ENCODE results near the gene SEC11A. TPM values are rescaled to one million over a fixed set of nuclear protein-coding genes. Genes with fewer than 3 reads are reported as not detected.

Gene SEC11A
- polyA plus RNA-seq, 3 donors, result 111 to 166 (median 154) TPM

- H3K9me3 ChIP-seq (replicated peaks in 1 of 2; ENCODE audit: control insufficient read depth in 1 of 2, insufficient read depth in 1 of 2, low read length in 2 of 2), result no peaks in the 10 kb centered on the region
- peaks cover 31 to 38% of the 10 kb centered on the region in 2 donors for H3K4me1 ChIP-seq (ENCODE audit: control insufficient read depth in 1 of 2, insufficient read depth in 2 of 2, low read length in 2 of 2)
- intact Hi-C loops (cut with micrococcal nuclease), result loop anchor here in 1 of 2 donors (2.0 to 10.0 kb wide), 3 partner anchors 23 to 61 kb away; partner anchors contain the start of genes SEC11A and ZSCAN2
- H3K4me1 Mint-ChIP-seq, result peaks cover 39% of the 10 kb centered on the region
- H2AFZ ChIP-seq (ENCODE audit: insufficient read depth, low read depth, low read length, poor library complexity, severe bottlenecking), result peak within 1 kb of the TSS; percentile 90
- H3K27ac ChIP-seq (ENCODE audit: low read depth in 1 of 2, low read length in 2 of 2), result peak within 1 kb of the TSS; percentile 69 to 88
- peaks cover 11 to 37% of the 10 kb centered on the region in 2 donors for H3K36me3 ChIP-seq (replicated peaks in 1 of 2; ENCODE audit: control insufficient read depth in 1 of 2, insufficient read depth in 2 of 2, low read length in 2 of 2)
- H3K27ac Mint-ChIP-seq, result peak within 1 kb of the TSS; percentile 93 to 98 (median 97)
- H3K36me3 Mint-ChIP-seq, result peaks cover 21 to 36% of the 10 kb centered on the region in 2 donors
- peak within 1 kb of the TSS; percentile 69 to 94 (median 83) for H3K4me3 ChIP-seq (replicated peaks in 1 of 3; ENCODE audit: low read depth in 2 of 3, low read length in 3 of 3)
- peak within 1 kb of the TSS; percentile 74 for H3K9ac ChIP-seq (ENCODE audit: insufficient read depth, low read length, poor library complexity, severe bottlenecking)
- H3K79me2 ChIP-seq (ENCODE audit: insufficient read depth, low read length), result peaks cover 12% of the 10 kb centered on the region
- peaks cover 0 to 8% (median 6%) of the 10 kb centered on the region in 3 donors for H3K27me3 Mint-ChIP-seq (ENCODE audit: low read depth in 3 of 3)
- peak within 1 kb of the TSS; percentile 98 to 99 for H3K4me3 Mint-ChIP-seq
- H3K9me3 Mint-ChIP-seq, result peaks cover 0 to 1% (median 0%) of the 10 kb centered on the region in 7 donors
- WGBS (ENCODE audit: insufficient coverage), result 0% methylated on average over 48 of the region's 49 CpGs
- DNase-seq, result peak; percentile 90 to 93 (median 91)
- TF ChIP-seq CTCF (IDR thresholded peaks at IDR 0.05), result no peak
- H3K4me2 ChIP-seq (replicated peaks; ENCODE audit: extremely low read depth, low read length, poor library complexity, severe bottlenecking), result peak within 1 kb of the TSS; percentile 87
- no peaks in the 10 kb centered on the region for H3K27me3 ChIP-seq (ENCODE audit: control insufficient read depth in 2 of 2, insufficient read depth in 2 of 2, low read length in 2 of 2)
- H4K20me1 ChIP-seq (ENCODE audit: insufficient read depth, low read length), result peaks cover 5% of the 10 kb centered on the region
Observed at GRCh38 chr15:84653910-84654688, 61.8 kb downstream of the SEC11A start, which contains the start of gene WDR73. Gene WDR73 (minus strand): TSS chr15:84654283. CDS start chr15:84654274, 9 bp downstream.

GRCh38 chr15:84653584-84653909 lies 62.4 kb downstream of the SEC11A start:
- peak overlapping the region; percentile 87 for H3K4me2 ChIP-seq (replicated peaks; ENCODE audit: extremely low read depth, low read length, poor library complexity, severe bottlenecking)
- H3K9me3 Mint-ChIP-seq, result peaks cover 0 to 1% (median 0%) of the 10 kb centered on the region in 7 donors
- H3K4me1 Mint-ChIP-seq, result peaks cover 39% of the 10 kb centered on the region
- H3K27me3 Mint-ChIP-seq (ENCODE audit: low read depth in 3 of 3), result peaks cover 0 to 6% (median 6%) of the 10 kb centered on the region in 3 donors
- H3K27ac Mint-ChIP-seq, result peak overlapping the region; percentile 93 to 98 (median 97)
- H3K27me3 ChIP-seq (ENCODE audit: control insufficient read depth in 2 of 2, insufficient read depth in 2 of 2, low read length in 2 of 2), result no peaks in the 10 kb centered on the region
- peaks cover 30 to 38% of the 10 kb centered on the region in 2 donors for H3K4me1 ChIP-seq (ENCODE audit: control insufficient read depth in 1 of 2, insufficient read depth in 2 of 2, low read length in 2 of 2)
- H3K4me3 Mint-ChIP-seq, result peak overlapping the region; percentile 98 to 99
- intact Hi-C loops (cut with micrococcal nuclease), result loop anchor here in 1 of 2 donors (10.0 kb wide), 1 partner anchor 61 kb away; the partner anchor contains the start of gene SEC11A
- H4K20me1 ChIP-seq (ENCODE audit: insufficient read depth, low read length), result peaks cover under 1% of the 10 kb centered on the region
- H3K36me3 Mint-ChIP-seq, result peaks cover 25 to 42% of the 10 kb centered on the region in 2 donors
- H3K27ac ChIP-seq (ENCODE audit: low read depth in 1 of 2, low read length in 2 of 2), result peak overlapping the region; percentile 69 to 88
- no peak for DNase-seq
- 25% methylated on average over 7 of the region's 7 CpGs for WGBS (ENCODE audit: insufficient coverage)
- TF ChIP-seq CTCF (IDR thresholded peaks at IDR 0.05), result no peak
- no peaks in the 10 kb centered on the region for H3K9me3 ChIP-seq (replicated peaks in 1 of 2; ENCODE audit: control insufficient read depth in 1 of 2, insufficient read depth in 1 of 2, low read length in 2 of 2)
- H3K79me2 ChIP-seq (ENCODE audit: insufficient read depth, low read length), result peaks cover 12% of the 10 kb centered on the region
- peak overlapping the region; percentile 90 for H2AFZ ChIP-seq (ENCODE audit: insufficient read depth, low read depth, low read length, poor library complexity, severe bottlenecking)
- H3K4me3 ChIP-seq (replicated peaks in 1 of 3; ENCODE audit: low read depth in 2 of 3, low read length in 3 of 3), result peak overlapping the region; percentile 69 to 94 (median 83)
- peak overlapping the region; percentile 74 for H3K9ac ChIP-seq (ENCODE audit: insufficient read depth, low read length, poor library complexity, severe bottlenecking)
- H3K36me3 ChIP-seq (replicated peaks in 1 of 2; ENCODE audit: control insufficient read depth in 1 of 2, insufficient read depth in 2 of 2, low read length in 2 of 2), result peaks cover 16 to 43% of the 10 kb centered on the region in 2 donors

Measured in CD14-positive monocyte (primary cell).